ENCODE data around the gene COA6.

GRCh38 chr1:234396871-234397270, 23.6 kb downstream of the COA6 start:
- no peak for TF ChIP-seq POLR2A (IDR thresholded peaks at IDR 0.05)
- no peak for TF ChIP-seq CTCF (IDR thresholded peaks at IDR 0.05)

All from thyroid gland (tissue), 4 donors.